ENCODE results near the gene ASPDH. TPM values are rescaled to one million over a fixed set of nuclear protein-coding genes. Genes with fewer than 3 reads are reported as not detected.

Gene ASPDH
- polyA plus RNA-seq, 2 of the 4 experiments (the other 2 are of a cell fraction), result not detected

GRCh38 chr19:50553134-50553703 lies 39.5 kb upstream of the ASPDH start (continued):
- TF ChIP-seq BCL3 (IDR thresholded peaks at IDR 0.05), result no peak
- TF ChIP-seq CBX8 (IDR thresholded peaks at IDR 0.05), result no peak
- TF ChIP-seq FOSB (CRISPR knock-in tag; IDR thresholded peaks at IDR 0.05), result no peak
- no peak for TF ChIP-seq FOXS1 (CRISPR knock-in tag; IDR thresholded peaks at IDR 0.05)
- no peak for TF ChIP-seq RNF2 (IDR thresholded peaks at IDR 0.05; ENCODE audit: borderline replicate concordance, low read depth)
- no peak for TF ChIP-seq MAZ (IDR thresholded peaks at IDR 0.05; ENCODE audit: borderline replicate concordance, low read depth, low read length)
- no peak for TF ChIP-seq RCOR1 (IDR thresholded peaks at IDR 0.05; ENCODE audit: low read depth, low read length)
- TF ChIP-seq POLR2A (IDR thresholded peaks at IDR 0.05; ENCODE audit: low read length), result no peak
- no peak for TF ChIP-seq TFCP2L1 (CRISPR knock-in tag; IDR thresholded peaks at IDR 0.05)
- TF ChIP-seq CTCF (IDR thresholded peaks at IDR 0.05), result no peak
- no peak for TF ChIP-seq CHD4 (IDR thresholded peaks at IDR 0.05; ENCODE audit: borderline replicate concordance)
- no peak for TF ChIP-seq SREBF2 (IDR thresholded peaks at IDR 0.05)

GRCh38 chr19:50552540-50552939 lies 38.8 kb upstream of the ASPDH start:
- ChIA-PET CTCF (interaction anchor here (0.9 to 11.8 kb wide), 3 partner anchors 11 to 201 kb away, joined by 3 to 355 read pairs (median 3); no protein-coding TSS in a partner anchor), POLR2A (no interaction called here)
- no peak for FAIRE-seq
- H3K27ac ChIP-seq, result no peak overlapping the region
- no peaks in the 10 kb centered on the region for H3K9me3 ChIP-seq
- no peak for DNase-seq (ENCODE audit: low read depth in 1 of 2, low spot score in 1 of 2)
- TF ChIP-seq ELK1 (IDR thresholded peaks at IDR 0.05; ENCODE audit: low read depth, low read length) (no peak), HOXB13 (CRISPR knock-in tag; IDR thresholded peaks at IDR 0.05; ENCODE audit: low read depth) (no peak), NFE2L2 (conservative IDR thresholded peaks at IDR 0.05; ENCODE audit: low read length) (no peak), CEBPB (IDR thresholded peaks at IDR 0.05) (no peak), KDM5A (IDR thresholded peaks at IDR 0.05) (no peak), EHMT2 (IDR thresholded peaks at IDR 0.05; ENCODE audit: low read depth) (no peak), HOXB5 (CRISPR knock-in tag; IDR thresholded peaks at IDR 0.05) (no peak), ZNF302 (CRISPR knock-in tag; IDR thresholded peaks at IDR 0.05) (no peak), CBX8 (IDR thresholded peaks at IDR 0.05) (no peak), ZSCAN20 (CRISPR knock-in tag; IDR thresholded peaks at IDR 0.05) (no peak)
- 60% methylated on average over 15 of the region's 15 CpGs for WGBS (ENCODE audit: missing lambda C conversion rate)
- ATAC-seq, result no peak
- no peak overlapping the region for H3K4me3 ChIP-seq
- no peak overlapping the region for H3K4me2 ChIP-seq
- peaks cover 14% of the 10 kb centered on the region for H3K4me1 ChIP-seq

- no peaks in the 10 kb centered on the region for H3K9me3 ChIP-seq
- WGBS (ENCODE audit: missing lambda C conversion rate), result 16% methylated on average over 13 of the region's 22 CpGs
- H3K4me1 ChIP-seq, result peaks cover 7% of the 10 kb centered on the region; the same call in 2 of the 3 replicates
- POLR2A ChIA-PET, result no interaction called here
- TF ChIP-seq ZNF302 (CRISPR knock-in tag; IDR thresholded peaks at IDR 0.05), result no peak
- no peak for TF ChIP-seq EHMT2 (IDR thresholded peaks at IDR 0.05; ENCODE audit: low read depth)
- TF ChIP-seq EP300 (IDR thresholded peaks at IDR 0.05), result no peak
- TF ChIP-seq HOXA7 (CRISPR knock-in tag; IDR thresholded peaks at IDR 0.05), result no peak
- no peak for TF ChIP-seq MAZ (IDR thresholded peaks at IDR 0.05; ENCODE audit: borderline replicate concordance, low read depth, low read length)
- TF ChIP-seq POLR2AphosphoS2 (conservative IDR thresholded peaks at IDR 0.05; ENCODE audit: low read length), result no peak
- H3K27ac ChIP-seq, result peak overlapping the region in 1 of 2 experiments; percentile 29; a peak in 1 of 6 replicates
- no peak for ATAC-seq
- no peak overlapping the region for H3K4me3 ChIP-seq
- no peak for FAIRE-seq
- CTCF ChIA-PET, result interaction anchor here (11.8 kb wide), 1 partner anchor 10 kb away, joined by 355 read pairs; no protein-coding TSS in a partner anchor
- DNase-seq (ENCODE audit: low read depth in 1 of 2, low spot score in 1 of 2), result no peak
- peak overlapping the region; percentile 47 for H3K4me2 ChIP-seq
Measured at GRCh38 chr19:50551715-50552187, 38.0 kb upstream of the ASPDH start.

All from A549 (cell line).